ENCODE results near the gene TMEM187.
A peak's percentile ranks its signal among the peaks of the same experiment; 100 is the strongest.

The TMEM187 gene

DNA sequence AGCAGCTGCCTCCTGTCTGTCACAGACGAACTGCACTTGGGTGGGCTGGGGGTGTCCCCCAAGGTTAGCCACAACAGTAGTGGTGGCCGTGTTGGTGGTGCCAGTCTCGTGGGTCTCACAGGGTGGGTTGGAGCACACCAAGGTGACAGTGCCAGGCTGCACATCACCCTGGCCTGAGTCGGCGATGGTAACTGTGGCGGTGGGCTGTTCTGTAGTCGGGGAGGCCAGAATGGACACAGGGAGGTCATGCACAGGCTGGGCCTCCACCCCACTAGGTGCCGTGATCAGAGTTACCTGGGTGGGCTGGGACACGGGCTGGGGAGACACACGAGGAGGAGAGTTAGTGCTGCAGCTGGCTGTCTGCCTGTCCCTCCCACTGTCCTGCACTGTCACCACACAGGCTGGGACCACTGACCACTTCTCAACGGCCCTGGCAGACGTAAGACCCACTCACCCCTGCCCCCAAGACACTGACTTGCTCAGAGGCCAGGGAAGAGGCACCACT, 17.3 kb upstream of the TMEM187 start:
- no peak for DNase-seq

DNA sequence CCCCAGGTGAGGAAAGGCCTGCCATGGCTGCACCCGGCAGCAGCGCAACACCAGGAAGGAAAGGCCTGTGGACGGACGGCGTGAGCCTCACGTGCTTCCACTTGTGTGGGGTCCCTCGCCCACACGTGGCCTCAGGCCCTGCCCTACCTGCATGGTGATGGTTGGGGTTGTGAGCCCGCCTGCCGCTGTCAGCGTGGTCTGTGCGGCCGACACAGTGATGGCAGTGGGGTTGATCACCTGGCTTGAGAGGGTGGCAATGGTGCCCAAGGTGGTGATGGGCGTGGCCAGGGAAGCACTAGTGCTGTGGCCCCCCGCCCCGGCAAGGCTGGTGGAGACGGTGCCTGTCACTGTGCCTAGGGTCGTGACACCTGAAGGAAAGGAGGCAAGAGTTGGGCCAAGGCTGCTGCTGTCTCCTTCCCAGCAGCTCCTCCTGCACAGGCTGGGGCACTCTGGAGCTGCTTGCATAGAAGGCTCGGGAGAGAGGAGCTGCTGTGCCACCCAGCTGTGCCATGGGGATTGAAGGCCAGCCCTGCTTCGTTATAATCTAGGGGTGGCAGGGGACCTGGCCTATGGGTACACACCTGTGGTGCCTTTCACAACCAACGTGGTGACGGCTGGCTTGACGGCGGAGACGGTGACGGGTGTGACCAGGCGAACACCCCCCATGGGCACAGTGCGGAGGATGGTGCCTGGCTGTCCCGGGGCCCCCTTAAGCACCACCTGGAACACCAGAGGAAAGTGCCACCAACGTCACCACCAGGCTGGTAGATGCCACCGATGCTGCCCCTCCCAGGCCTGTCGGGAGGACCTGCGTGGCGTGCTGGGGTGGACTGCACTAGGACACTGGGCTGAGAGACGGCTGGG, 16.3 kb upstream of the TMEM187 start:
- DNase-seq, result no peak

DNA sequence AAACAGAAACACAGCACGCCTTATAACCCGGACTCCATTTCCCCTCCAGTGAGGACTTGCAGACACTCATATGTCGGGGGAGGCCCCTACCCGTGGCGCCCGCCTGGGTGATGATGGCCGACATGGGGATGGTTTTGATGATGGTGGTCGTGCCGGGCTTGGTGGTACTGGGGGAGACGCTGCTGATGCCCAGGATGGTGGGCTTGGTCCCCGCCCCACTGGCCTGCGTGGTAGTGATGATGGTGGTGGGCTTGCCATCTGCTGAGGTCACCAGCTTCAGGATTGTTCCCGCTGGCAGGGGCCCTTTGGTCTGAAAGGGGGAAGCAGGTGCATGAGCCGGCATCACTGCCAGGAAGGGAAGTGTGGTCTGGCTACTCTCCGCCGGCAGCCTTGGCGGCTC, 15.3 kb upstream of the TMEM187 start:
- DNase-seq, result no peak

DNA sequence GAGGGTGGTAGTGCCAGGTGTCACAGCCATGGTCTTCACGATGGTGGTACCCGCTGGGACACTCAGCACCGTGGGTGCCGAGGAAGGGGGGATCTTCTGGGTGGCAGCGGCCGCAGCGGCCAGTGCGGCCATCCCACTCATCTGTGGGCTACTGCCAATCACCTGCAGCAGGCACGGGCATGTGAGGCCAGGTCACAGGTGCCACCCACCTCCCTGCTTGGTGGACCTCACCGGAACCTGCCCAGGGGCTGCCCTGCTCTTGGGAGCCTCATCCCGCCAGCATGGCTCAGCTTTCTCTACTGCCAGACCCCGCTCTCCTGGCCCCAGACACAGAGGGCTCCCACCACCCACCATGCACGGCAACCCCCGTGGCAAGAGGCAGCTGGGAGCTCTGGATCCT, 13.9 kb upstream of the TMEM187 start:
- DNase-seq, result no peak

DNA sequence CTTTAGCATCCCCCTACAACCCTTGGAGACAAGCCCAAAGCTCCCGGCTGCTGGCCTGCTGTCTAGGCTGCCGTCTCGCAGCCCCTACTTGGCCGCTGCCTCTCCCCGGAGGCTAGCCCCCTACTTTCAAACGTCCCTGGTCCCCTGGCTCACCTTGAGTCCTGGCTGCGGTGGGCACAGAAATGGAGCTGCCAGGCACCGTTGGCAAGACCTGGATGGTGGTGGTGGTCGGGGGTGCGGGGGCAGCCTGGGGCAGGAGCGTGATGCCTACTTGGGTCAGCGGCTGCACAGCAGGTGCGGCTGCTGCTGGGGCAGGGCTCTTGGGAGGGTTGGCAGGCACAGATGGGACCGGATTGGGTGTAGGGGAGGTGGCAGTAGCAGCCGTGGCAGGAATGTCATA, 12.9 kb upstream of the TMEM187 start:
- DNase-seq, result no peak

DNA sequence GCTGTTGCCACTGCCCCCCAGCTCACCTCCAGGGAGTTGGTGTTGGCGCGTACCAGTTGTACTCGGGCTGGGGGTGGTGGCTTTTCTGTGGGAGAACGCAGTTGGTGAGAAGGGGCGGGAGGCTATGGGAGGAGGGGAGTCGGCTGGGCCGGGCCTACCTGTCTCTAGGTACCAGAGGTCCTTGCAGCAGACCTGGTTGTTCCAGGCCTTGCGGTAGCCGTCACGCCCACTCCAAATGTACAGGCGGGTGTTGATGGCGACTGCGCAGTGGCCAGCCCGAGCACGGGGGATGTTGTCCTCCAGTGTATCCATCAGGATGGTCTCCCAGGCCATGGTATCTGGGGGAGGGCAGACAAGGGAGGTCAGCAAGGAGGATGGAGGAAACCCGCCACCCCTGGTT, 12.5 kb upstream of the TMEM187 start:
- no peak for DNase-seq

DNA sequence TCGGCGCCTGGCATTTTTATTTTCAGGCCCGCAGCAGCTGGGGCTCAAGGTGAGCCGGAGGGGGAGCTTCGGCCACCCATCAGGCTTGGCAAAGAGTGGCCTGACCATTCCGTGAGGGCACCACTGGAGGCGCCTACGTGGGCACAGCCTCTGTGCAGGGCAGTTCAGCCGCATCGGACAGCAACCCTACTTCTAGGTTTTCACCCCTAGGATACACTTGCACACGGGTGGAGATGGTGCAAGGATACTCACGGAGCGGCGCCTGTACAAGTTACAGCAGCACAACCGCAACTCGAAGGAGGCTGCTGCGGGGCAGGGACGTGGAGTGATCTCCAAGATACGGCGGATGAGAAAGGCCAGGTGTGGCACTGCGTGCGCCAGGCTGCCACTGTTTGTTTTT, 11.8 kb upstream of the TMEM187 start:
- no peak for DNase-seq

DNA sequence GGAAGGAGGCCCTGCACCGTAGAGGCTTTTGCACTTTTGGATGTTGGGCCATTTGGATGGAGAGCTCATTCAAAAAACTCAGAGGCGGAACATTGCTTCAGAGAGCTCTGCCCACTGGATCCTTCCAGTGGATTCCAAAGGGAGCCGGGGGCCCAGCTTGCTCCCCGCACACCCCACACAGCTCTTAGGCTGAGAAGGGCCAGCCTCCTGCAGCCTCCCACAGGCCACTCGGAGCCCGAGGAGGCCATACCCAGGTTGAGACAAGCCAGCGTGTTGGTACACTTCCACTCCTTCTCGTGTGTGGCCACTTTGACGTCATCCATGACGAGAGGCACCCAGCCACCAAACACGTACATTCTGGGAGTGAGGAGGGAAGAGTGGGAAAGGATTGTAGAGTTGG, 11.3 kb upstream of the TMEM187 start:
- no peak for DNase-seq

DNA sequence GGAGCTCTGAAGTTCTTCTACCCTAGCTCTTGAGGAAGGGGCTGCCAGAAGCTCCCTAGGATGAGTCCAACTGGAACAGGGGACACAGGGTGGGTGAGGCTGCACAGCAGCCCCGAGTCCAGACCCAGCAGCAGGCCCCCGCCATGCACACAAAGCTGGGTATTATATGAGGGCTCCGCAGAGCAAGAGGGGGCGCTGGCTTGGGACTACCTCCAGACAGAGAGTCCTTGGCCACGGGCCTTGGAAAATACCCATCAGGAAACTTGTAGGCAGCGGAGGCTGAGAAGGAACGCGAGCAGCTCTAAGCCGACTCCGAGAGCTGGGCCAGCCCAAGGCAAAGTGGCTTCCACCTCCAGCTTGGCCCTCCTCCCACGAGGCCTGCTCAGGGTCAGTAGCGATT, 9.0 kb upstream of the TMEM187 start:
- DNase-seq, result no peak

DNA sequence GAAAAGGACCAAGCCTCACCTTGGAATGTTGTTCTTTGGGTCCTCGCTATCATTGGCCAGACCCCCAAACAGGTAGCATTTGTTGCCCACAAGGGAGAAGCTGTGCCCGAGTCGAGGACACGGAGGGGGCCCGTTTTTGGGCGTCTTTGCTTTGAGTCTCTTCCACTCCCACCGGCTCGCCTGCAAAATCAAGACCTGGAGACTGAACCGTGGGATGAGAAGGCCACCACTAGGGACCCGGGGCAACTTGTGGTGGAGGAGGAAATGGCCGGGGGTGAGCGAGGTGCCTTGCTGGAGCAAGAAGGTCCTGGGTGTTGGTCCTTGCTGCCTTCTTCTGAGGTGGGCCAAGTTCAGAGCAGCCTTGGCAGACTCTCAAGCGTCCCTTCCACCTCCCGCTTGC, 8.4 kb upstream of the TMEM187 start:
- no peak for DNase-seq

DNA sequence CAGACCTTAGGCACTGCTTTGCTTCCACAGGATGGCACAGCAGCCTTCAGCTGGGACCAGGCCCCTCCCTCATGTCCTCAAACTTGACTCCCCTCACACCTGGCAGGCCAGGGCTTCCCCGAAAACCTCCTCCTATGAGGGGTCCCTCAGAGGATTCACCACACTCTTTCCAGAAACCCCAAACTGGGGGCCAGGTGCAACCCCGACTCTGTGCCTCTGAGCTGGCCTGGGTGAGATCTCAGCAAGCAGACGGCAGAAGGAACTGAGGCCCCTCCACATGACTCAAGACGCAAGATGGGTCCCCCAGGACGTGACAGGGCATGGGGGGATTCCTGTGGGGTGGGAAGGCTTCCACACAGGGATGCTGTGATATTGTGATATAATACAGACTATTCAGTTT, 7.1 kb upstream of the TMEM187 start:
- DNase-seq, result no peak

DNA sequence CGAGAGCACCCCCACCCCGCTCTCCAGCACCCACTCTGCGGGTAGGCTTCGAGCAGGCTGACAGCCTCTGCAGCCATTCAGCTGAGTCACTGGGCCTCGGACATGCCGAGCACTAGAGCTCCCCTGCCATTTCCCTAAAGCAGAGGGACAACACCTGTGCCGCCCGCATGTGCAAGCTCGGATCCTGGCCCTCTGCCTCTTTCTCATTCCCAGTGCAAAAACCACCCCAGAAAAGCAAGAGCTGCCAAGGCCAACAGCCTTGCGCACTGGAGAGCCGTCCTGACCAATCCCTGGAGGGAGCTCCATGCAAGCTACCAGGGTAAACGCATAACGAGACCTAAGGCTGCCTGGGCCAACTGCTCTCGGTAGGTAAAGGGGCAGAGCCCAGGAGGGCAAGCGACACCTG, 6.3 kb upstream of the TMEM187 start:
- no peak for DNase-seq

DNA sequence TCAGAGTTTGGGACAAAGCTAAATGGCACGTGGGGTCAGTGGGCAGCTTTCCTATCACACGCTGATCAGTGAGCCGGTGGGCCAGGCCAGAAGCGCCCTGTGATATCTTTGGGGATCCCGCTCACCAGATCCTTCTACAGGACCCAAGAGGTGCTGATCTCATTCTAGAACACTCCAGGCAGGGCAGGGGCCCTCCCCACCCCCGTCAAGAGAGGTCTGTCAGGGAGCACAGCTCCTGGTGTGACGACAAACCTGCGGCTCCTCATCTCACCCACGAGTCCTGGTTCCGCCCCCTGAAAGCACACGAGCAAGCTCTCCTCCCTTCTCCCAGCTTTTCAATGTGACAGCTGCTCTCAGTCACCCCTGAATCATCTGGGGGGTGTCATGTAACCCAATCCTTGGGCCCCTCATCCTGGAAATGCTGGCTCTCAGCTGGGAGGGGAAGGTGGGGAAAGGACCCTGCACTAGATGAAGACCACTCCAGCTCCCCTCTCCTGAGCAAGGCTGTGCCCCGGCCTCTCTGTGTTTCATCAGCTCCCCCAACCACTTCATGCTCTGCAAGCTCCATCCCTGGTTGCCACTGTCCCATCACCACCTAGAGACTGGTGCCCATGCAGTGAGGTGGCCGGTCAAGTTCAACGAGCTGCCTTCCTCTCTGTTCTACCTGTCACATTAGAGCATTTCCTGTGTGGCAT, 5.6 kb upstream of the TMEM187 start:
- no peak for DNase-seq

DNA sequence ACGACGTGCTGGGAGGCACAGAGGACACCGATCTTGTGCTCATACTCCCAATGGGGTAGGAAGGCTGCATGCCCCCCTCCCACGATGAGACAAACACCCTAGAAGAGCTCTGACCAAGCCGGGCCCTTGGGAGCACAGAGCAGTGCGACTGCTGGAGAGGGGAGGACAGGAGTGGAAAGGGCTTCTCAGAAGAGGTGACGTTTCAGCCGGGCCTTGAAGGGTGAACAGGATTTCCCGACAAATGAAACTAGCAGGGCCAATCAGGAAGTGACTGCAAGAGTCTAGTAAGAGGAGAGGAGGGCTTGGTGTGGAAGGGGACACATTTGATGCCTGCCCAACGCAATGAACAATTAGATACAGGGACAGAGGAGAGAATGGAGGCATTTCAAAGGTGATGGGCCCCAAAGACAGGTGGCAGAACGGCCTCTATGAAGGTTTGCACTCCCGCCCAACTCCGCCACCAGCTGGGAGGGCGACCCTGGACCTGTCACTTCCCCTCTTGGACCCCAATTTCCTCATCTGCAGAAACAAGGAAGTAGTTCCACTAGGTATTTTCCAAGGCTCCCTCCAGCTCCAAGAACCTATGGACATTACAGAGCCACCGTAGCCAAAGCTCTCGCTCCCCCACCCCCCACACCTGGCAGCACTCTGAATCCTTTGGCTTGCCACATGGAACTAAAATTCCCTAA, 4.9 kb upstream of the TMEM187 start:
- DNase-seq, result no peak

DNA sequence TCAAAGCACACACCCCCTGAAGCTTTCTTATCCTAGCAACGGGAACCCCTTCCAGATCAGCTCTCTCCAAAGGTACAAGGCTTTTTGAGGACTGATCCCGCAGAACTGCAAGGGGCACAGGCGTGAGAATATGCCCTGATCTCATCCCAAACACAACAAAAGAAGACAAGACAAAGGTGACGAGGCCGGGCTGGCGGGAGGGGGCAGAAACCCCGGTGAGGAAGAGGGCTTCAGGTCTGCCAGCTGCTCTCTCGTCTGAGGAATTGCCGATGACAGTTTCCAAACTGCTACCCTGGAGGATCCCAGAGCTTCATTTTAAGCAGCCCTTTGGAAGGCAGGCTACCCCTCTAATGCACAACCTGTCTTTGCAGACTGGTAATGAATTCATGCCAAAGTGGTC, 4.3 kb upstream of the TMEM187 start:
- no peak for DNase-seq

DNA sequence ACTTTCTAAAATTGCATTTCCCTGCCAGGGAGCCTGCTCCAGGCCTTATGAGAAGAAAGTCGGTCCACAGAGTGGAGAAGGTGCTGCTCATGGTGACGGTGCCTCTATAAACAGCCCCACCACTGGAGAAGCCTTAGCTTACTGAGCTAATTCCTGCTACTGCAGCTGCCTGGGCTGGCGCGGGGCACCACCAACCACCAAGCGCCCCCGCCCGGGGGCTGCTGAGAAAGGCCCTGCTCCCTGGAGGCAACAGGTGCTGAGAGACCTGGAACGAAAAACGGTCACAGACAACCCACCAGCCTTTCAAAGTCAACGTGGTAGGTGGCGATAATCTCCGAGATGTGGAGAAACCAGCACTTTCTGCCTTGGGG, 3.8 kb upstream of the TMEM187 start:
- no peak for DNase-seq

DNA sequence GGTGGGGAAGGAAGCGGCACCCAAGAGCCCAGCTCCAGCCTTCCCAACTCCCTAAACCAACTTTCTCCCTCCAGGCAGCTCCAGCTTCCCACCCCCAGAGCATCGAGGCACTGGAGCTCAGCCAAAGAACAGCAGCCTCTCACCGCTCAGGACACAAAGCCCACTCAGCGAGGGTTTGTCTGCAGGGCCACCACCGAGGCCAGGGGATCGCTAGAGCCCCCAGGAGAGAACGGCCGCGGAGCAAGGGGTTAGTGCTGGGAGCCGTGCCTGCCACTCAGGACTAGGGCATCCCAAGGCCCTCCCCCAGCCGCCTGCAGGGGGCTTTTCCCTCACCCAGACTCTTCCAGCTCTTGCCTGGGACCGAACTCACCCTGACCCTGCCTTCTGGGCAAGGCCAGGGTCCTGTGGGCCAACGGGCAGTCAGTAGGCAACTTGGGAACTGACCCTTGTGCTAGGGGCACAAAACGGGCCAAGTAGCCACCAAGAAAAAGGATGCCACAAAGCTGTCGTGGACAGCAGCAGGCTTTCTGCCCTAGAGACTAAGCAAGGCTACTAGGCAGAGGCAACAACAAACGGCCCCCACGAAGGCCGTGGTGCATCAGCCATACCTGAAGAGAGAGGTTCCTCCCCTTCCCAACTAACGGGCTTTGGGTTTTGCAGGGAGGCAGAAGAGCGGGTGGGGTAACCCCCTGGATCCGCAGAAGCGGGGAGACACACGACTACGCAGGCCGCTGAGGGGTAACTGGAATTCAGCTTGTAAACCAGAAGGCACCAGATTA, 3.2 kb upstream of the TMEM187 start:
- no peak for DNase-seq

DNA sequence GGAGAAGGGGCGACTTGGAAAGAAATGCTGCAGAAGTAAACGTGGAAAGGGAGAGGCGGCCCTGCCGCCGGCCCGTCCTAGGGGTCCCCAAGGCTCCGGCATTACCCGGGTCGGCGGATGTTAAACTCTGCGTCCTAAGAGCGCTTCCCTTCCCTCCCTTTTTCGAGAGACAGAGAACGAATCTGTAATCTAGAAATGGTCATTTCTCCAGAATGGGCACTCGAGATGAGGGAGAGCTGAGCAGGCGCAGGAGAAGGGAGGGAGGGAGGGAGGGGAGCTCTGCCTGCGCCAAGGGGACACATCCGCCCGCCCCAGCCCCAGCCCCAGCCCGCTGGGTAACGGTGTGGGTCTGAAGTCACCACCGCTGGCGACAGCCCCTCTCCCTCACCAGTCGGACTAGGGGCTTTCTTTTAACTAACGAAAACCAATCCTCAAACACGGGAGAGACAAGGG, 2.6 kb upstream of the TMEM187 start:
- no peak for DNase-seq

DNA sequence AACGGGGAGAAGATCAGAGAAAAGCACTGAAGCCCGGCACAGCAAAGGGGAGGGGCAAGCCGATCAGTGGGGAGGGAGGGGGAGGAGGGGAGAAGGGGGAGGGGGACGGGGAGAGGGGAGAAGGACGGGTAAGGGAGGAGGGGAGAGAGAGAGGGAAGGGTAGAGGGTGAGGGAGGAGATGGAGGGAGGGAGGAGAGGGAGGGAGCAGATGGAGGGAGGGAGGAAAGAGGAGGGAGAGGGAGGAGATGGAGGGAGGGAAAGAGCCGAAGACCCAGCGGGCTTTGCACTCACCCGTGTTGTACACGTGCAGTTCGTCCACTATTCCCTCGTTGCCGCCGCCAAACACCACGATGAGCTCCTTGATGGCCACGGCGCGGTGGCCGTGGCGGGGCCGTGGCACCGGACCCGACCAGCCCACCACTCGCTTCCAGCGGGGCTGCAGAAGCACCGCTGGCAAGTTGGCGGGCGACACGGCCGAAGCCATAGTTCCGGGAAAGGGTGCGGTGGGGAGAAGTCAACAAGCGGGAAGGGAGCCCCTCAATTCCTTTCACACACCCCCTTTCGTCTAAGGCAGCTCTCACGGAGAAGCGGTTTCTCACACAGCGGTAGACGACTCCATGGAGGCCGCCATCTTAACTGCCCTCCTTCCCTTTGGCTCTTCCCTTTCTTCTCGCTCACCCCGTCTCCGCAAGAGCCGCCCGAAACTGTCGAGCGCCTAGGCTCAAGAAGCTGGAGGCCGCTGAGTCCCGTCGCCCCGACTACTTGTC, 2.0 kb upstream of the TMEM187 start:
- no peak for DNase-seq

DNA sequence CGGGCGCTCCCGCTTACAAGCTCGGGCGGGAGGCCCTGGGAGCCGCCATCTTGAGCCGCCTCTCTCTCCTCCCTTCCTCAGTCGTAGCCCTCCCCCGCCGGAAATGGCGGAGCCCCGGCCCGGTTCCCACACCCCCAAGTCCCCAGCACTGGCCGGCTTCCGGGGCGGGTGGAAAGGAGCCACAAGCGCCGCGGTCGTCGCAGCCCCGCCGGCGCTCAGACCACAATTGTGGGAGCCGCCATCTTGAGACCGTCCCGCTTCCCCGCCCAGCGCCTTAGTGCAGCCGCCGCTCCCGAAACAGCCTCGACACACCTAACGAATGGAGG, 1.5 kb upstream of the TMEM187 start:
- DNase-seq, result peak; percentile 18

DNA sequence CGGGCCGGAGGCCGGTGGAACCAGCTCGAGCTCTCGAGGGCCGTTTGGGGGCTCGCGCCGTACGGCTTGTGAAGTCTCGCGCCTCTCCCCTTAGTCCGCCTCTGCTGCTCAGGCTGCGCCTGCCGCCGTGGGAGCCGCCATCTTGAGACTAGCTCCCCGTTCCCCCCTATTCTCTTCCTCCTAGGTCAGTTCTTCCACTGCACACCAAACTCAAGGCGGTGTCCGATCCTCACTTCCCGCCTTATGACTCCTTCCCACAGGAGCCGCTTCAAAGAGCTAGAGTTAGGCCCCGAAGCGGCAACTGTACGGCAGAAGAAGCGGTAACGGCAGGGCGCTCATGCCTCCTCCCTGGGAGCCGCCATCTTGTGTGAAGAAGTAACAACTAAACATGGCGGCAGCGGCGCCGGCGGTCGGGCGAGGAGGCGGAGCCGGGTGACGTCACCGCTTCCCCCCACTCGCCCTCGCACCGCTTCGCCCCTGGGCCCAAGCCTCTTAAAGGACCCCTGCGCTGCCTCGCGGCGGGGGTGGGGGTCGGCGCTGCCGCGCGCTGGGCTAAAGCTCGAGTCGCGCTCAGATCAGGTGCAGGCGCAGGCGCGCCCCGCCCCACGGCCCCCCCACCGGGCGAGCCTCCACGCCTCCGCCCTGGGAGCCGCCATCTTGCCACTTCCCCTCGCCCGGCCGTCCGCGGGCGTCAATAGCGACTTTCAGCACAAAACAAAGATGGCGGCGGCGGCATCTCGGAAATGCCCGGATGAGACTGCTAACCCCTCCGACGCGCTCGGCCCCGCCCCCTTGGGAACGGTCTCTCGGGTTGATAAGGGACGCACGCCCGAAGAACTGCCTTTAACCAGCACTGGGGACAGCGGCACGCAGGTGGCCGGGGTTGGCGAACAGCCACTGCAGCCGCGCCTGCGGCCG, 845 bp upstream of the TMEM187 start, which contains the start of gene HCFC1:
Gene HCFC1 (minus strand): TSS at position 369 of the 918 bp plus-strand sequence. CDS start 978 bp downstream, outside the sequence.
- DNase-seq, result peak; percentile 86

All from NCI-H1417 treated with DMSO at 0.1 percent for 48 hours (cell line).